ENCODE data around the gene MVB12B. TPM values are rescaled to one million over a fixed set of nuclear protein-coding genes. Genes with fewer than 3 reads are reported as not detected.

The MVB12B gene
- total RNA-seq, 4 donors from 2014 or later, result 27.2 to 36.9 (median 33.2) TPM

GRCh38 chr9:126413391-126414068 lies 86.9 kb downstream of the MVB12B start:
- WGBS, 2 donors, result 92 to 93% methylated on average over 7 of the region's 7 CpGs
- H3K27ac ChIP-seq, result no peak overlapping the region
- peaks cover 0 to 59% (median 0%) of the 10 kb centered on the region in 3 donors for H3K36me3 ChIP-seq
- H3K4me3 ChIP-seq, result no peak overlapping the region
- no peaks in the 10 kb centered on the region for H3K9me3 ChIP-seq
- H3K27me3 ChIP-seq, result no peaks in the 10 kb centered on the region
- no peak for TF ChIP-seq CTCF (IDR thresholded peaks at IDR 0.05)
- TF ChIP-seq POLR2A (IDR thresholded peaks at IDR 0.05), result no peak
- TF ChIP-seq EP300 (IDR thresholded peaks at IDR 0.05), result no peak
- peaks cover 0 to 14% (median 3%) of the 10 kb centered on the region in 4 donors for H3K4me1 ChIP-seq
- no peak for DNase-seq (ENCODE audit: low spot score in 2 of 2)

- no peaks in the 10 kb centered on the region for H3K27me3 ChIP-seq
- 67 to 68% methylated on average over 16 of the region's 16 CpGs for WGBS, 2 donors
- peaks cover 0 to 19% (median 3%) of the 10 kb centered on the region in 4 donors for H3K4me1 ChIP-seq
- peaks cover 0 to 48% (median 0%) of the 10 kb centered on the region in 3 donors for H3K36me3 ChIP-seq
- DNase-seq (ENCODE audit: low spot score in 2 of 2), result no peak
- H3K27ac ChIP-seq, result peak overlapping the region in 1 of 4 donors; percentile 22
- H3K4me3 ChIP-seq, result no peak overlapping the region
- TF ChIP-seq POLR2A (IDR thresholded peaks at IDR 0.05), result no peak
- no peak for TF ChIP-seq CTCF (IDR thresholded peaks at IDR 0.05)
- TF ChIP-seq EP300 (IDR thresholded peaks at IDR 0.05), result peak in 1 of 2 donors; percentile 11
- H3K9me3 ChIP-seq, result no peaks in the 10 kb centered on the region
Observed at GRCh38 chr9:126415741-126416370, 89.2 kb downstream of the MVB12B start.

GRCh38 chr9:126417043-126417442 lies 90.4 kb downstream of the MVB12B start:
- Histone ChIP-seq H3K4me1 (peaks cover 0 to 16% (median 2%) of the 10 kb centered on the region in 4 donors), H3K36me3 (peaks cover 0 to 53% (median 0%) of the 10 kb centered on the region in 3 donors), H3K9me3 (no peaks in the 10 kb centered on the region), H3K4me3 (no peak overlapping the region), H3K27ac (no peak overlapping the region), H3K27me3 (no peaks in the 10 kb centered on the region)
- DNase-seq (ENCODE audit: low spot score in 2 of 2), result no peak
- TF ChIP-seq EP300 (IDR thresholded peaks at IDR 0.05), result no peak
- TF ChIP-seq POLR2A (IDR thresholded peaks at IDR 0.05), result no peak
- TF ChIP-seq CTCF (IDR thresholded peaks at IDR 0.05), result no peak

GRCh38 chr9:126417684-126418083 lies 91.1 kb downstream of the MVB12B start:
- no peaks in the 10 kb centered on the region for H3K9me3 ChIP-seq
- DNase-seq (ENCODE audit: low spot score in 2 of 2), result no peak
- 87 to 97% methylated on average over 2 of the region's 2 CpGs for WGBS, 2 donors
- H3K27ac ChIP-seq, result no peak overlapping the region
- no peak overlapping the region for H3K4me3 ChIP-seq
- TF ChIP-seq POLR2A (IDR thresholded peaks at IDR 0.05) (no peak), CTCF (IDR thresholded peaks at IDR 0.05) (no peak), EP300 (IDR thresholded peaks at IDR 0.05) (no peak)
- H3K27me3 ChIP-seq, result no peaks in the 10 kb centered on the region
- H3K4me1 ChIP-seq, result peaks cover 0 to 13% (median 0%) of the 10 kb centered on the region in 4 donors
- peaks cover 0 to 60% (median 0%) of the 10 kb centered on the region in 3 donors for H3K36me3 ChIP-seq

- Histone ChIP-seq H3K9me3 (no peaks in the 10 kb centered on the region), H3K36me3 (peaks cover 0 to 69% (median 0%) of the 10 kb centered on the region in 3 donors), H3K4me1 (peaks cover 0 to 15% (median 0%) of the 10 kb centered on the region in 4 donors), H3K27ac (no peak overlapping the region), H3K4me3 (no peak overlapping the region), H3K27me3 (no peaks in the 10 kb centered on the region)
- WGBS, 2 donors, result 89 to 92% methylated on average over 6 of the region's 6 CpGs
- DNase-seq (ENCODE audit: low spot score in 2 of 2), result no peak
- TF ChIP-seq CTCF (IDR thresholded peaks at IDR 0.05) (no peak), POLR2A (IDR thresholded peaks at IDR 0.05) (no peak), EP300 (IDR thresholded peaks at IDR 0.05) (no peak)
Observed at GRCh38 chr9:126418608-126419007, 92.0 kb downstream of the MVB12B start.

All from tibial nerve (tissue), 4 donors.